HG03460 (cell line): ENCODE data around the gene BLM.

Source experiments
- ATAC-seq: cut with Tn5 transposase; IDR thresholded peaks from one replicate; pipeline ENCODE4 v1.9.1; 2021; ENCODE audit not compliant: unreplicated experiment

BLM gene

GRCh38 chr15:90787881-90788280 is 70.7 kb downstream of the BLM start:
- no peak for ATAC-seq

GRCh38 chr15:90789462-90789861 is 72.3 kb downstream of the BLM start:
- ATAC-seq: no peak

GRCh38 chr15:90790057-90790456 is 72.9 kb downstream of the BLM start:
- no peak for ATAC-seq

GRCh38 chr15:90790561-90790960 is 73.4 kb downstream of the BLM start:
- no peak for ATAC-seq

GRCh38 chr15:90794538-90794937 is 77.4 kb downstream of the BLM start:
- no peak for ATAC-seq

- no peak for ATAC-seq
These were observed 82.6 kb downstream of the BLM start for GRCh38 chr15:90799639-90800170.

GRCh38 chr15:90801803-90802202 is 84.7 kb downstream of the BLM start:
- ATAC-seq: no peak

- no peak for ATAC-seq
These were observed 90.1 kb downstream of the BLM start for GRCh38 chr15:90807074-90807785.

GRCh38 chr15:90807786-90808086 is 90.6 kb downstream of the BLM start:
- ATAC-seq: no peak

GRCh38 chr15:90808517-90809235 is 91.5 kb downstream of the BLM start:
- ATAC-seq: no peak

GRCh38 chr15:90809536-90809935 is 92.4 kb downstream of the BLM start:
- ATAC-seq: no peak

GRCh38 chr15:90810354-90810753 is 93.2 kb downstream of the BLM start:
- no peak for ATAC-seq

GRCh38 chr15:90812171-90812957 is 95.2 kb downstream of the BLM start:
- ATAC-seq: no peak

- no peak for ATAC-seq
These were observed 95.8 kb downstream of the BLM start for GRCh38 chr15:90812958-90813265.

GRCh38 chr15:90813796-90814190 is 96.6 kb downstream of the BLM start:
- no peak for ATAC-seq

- no peak for ATAC-seq
These were observed 97.2 kb downstream of the BLM start for GRCh38 chr15:90814191-90814821.

- no peak for ATAC-seq
These were observed 99.4 kb downstream of the BLM start for GRCh38 chr15:90816401-90817116.

- ATAC-seq: no peak
These were observed 100.2 kb downstream of the BLM start for GRCh38 chr15:90817117-90818057.

GRCh38 chr15:90818251-90819210 is 101.4 kb downstream of the BLM start:
- peak; percentile 64 for ATAC-seq
